Upper lobe of left lung (tissue), 6 donors: ENCODE results near the gene PLEKHA8. TPM values are rescaled to one million over a fixed set of nuclear protein-coding genes. Genes with fewer than 3 reads are reported as not detected.

Experiments
- ATAC-seq, 2 donors: fragments of 200-7000 bp; cut with Tn5 transposase; one replicate each; pipeline ENCODE4 v1.9.1; 2022; ENCODE audit warnings: mild to moderate bottlenecking in 2 of 2, moderate library complexity in 2 of 2; ENCODE audit not compliant: low FRiP score in 2 of 2
- DNase-seq, 2 donors: peaks; one replicate each; pipeline ENCODE4 v3.0.0-alpha.2; 2019 to 2020
- H3K27ac ChIP-seq, 4 donors: fragments of 200-600 bp; sonication (generic); one replicate each; pipeline ENCODE4 v1.5.1; 2016 to 2019
- H3K27me3 ChIP-seq, 4 donors: fragments of 200-600 bp; sonication (generic); one replicate each; pipeline ENCODE4 v1.5.1; 2017 to 2019
- H3K36me3 ChIP-seq, 4 donors: fragments of 200-600 bp; sonication (generic); one replicate each; pipeline ENCODE4 v1.5.1; 2016 to 2019
- H3K4me1 ChIP-seq, 4 donors: fragments of 200-600 bp; sonication (generic); one replicate each; pipeline ENCODE4 v1.5.1; 2018 to 2019
- H3K4me3 ChIP-seq, 4 donors: fragments of 200-600 bp; sonication (generic); one replicate each; pipeline ENCODE4 v1.5.1; 2017 to 2019; ENCODE audit warnings: mild to moderate bottlenecking in 2 of 4, moderate library complexity in 1 of 4
- H3K9me3 ChIP-seq, 4 donors: fragments of 200-600 bp; sonication (generic); one replicate each; pipeline ENCODE4 v1.5.1; 2018 to 2019
- CTCF ChIP-seq, 6 experiments: fragments of 450-650 bp in 4 of 6; fragments of 200-600 bp in 2 of 6; sonication (generic) in 2 of 6; IDR thresholded peaks; one replicate each; pipeline ENCODE4 v1.5.1; 2016 to 2019; ENCODE audit warnings: antibody characterized with exemption in 6 of 6
- EP300 ChIP-seq, 4 donors: sonication (generic); formaldehyde crosslinking; IDR thresholded peaks; one replicate each; pipeline ENCODE4 v1.5.1; 2017; ENCODE audit warnings: antibody characterized with exemption in 4 of 4, control low read depth in 2 of 4
- POLR2A ChIP-seq, 4 donors: fragments of 450-650 bp; IDR thresholded peaks; one replicate each; pipeline ENCODE4 v1.5.1; 2016 to 2017; ENCODE audit warnings: antibody characterized with exemption in 4 of 4, mild to moderate bottlenecking in 2 of 4
- POLR2AphosphoS5 ChIP-seq, 2 donors: sonication (generic); formaldehyde crosslinking; IDR thresholded peaks; one replicate each; pipeline ENCODE4 v1.5.1; 2017; ENCODE audit warnings: antibody characterized with exemption in 2 of 2
- WGBS, 2 donors: methylation state at CpG; one replicate each; pipeline ENCODE4 v1.1.5; 2017 to 2018; 5-methylcytosine and 5-hydroxymethylcytosine counted together
- total RNA-seq, 6 donors: library from RNA; depleted of rRNA in 4 of 6; stranded (reverse); fragments of >200 nt in 4 of 6; gene quantifications; one replicate each; pipeline versions ENCODE4 v1.1.0 to v1.2.1, GENCODE V29; 2016 to 2021
- donor health status: DM: no; HTN: no; CAD: no; lungs with moderate emphysema.
- donor health status: DM: no; HTN: yes; CAD: no; lungs with severe emphysema.

Gene PLEKHA8
- total RNA-seq, 6 donors from 2014 or later = 5.8 to 22.0 (median 10.8) TPM

GRCh38 chr7:30078280-30078679 lies 50.1 kb downstream of the PLEKHA8 start:
- Histone ChIP-seq H3K4me1 (no peaks in the 10 kb centered on the region), H3K36me3 (peaks cover 0 to 9% (median 4%) of the 10 kb centered on the region in 4 donors), H3K4me3 (no peak overlapping the region), H3K9me3 (no peaks in the 10 kb centered on the region), H3K27ac (no peak overlapping the region), H3K27me3 (no peaks in the 10 kb centered on the region)
- ATAC-seq (no peak), DNase-seq (no peak)
- TF ChIP-seq EP300 (IDR thresholded peaks at IDR 0.05) = no peak
- TF ChIP-seq POLR2A (IDR thresholded peaks at IDR 0.05) = no peak
- WGBS, 2 donors = 97 to 100% methylated on average over 3 of the region's 3 CpGs

DNA sequence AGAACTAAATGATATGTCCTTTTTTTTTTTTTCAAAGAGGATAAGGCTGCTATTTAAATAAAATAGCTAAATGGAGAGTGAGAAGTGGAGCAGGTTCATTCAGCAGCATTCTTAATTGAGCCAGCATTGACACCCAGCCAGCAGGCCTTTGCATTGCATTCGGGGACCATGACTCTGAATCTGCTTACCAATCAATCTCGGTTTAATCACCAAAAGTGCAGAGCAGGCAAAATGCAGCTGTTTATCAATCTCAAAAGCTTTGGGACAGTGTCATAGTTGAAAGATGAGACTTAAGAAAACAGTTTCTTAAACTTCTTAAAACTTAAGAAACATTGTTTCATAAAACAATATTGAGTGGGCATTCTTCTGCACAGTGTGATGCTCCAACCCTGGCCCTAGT lies 51.7 kb downstream of the PLEKHA8 start:
- Histone ChIP-seq H3K9me3 (no peaks in the 10 kb centered on the region), H3K4me3 (no peak overlapping the region), H3K36me3 (peaks cover 0 to 9% (median 4%) of the 10 kb centered on the region in 4 donors), H3K27me3 (no peaks in the 10 kb centered on the region), H3K27ac (no peak overlapping the region), H3K4me1 (no peaks in the 10 kb centered on the region)
- 94 to 96% methylated on average over 2 of the region's 2 CpGs for WGBS, 2 donors
- no peak for ATAC-seq
- no peak for DNase-seq
- TF ChIP-seq POLR2AphosphoS5 (IDR thresholded peaks at IDR 0.05) (no peak), CTCF (IDR thresholded peaks at IDR 0.05) (no peak)

DNA sequence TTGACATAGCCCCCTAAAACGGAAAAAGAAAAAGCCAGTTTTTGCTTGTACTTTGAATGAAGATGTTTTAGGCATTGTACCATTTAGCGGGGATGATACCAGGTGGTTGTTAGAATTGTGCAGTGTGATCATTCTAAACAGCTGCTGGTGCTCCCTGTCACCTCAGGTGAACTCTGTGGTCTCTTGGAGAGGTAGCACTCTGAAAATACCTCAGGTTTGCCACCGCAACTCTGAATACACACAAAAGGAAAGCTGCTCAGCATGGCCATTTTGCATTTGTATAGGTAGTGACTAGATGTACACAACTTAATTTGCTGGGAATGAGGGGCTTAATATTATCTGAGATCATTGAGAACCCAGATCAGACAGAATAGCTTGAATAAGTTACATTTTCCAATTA lies 52.6 kb downstream of the PLEKHA8 start:
- no peak overlapping the region for H3K4me3 ChIP-seq
- TF ChIP-seq POLR2A (IDR thresholded peaks at IDR 0.05) (no peak), EP300 (IDR thresholded peaks at IDR 0.05) (no peak), POLR2AphosphoS5 (IDR thresholded peaks at IDR 0.05) (no peak), CTCF (IDR thresholded peaks at IDR 0.05) (no peak)
- DNase-seq (no peak), ATAC-seq (no peak)
- WGBS, 2 donors = 92 to 96% methylated on average over 3 of the region's 3 CpGs
- H3K27me3 ChIP-seq = no peaks in the 10 kb centered on the region
- no peak overlapping the region for H3K27ac ChIP-seq
- no peaks in the 10 kb centered on the region for H3K4me1 ChIP-seq
- peaks cover 0 to 9% (median 4%) of the 10 kb centered on the region in 4 donors for H3K36me3 ChIP-seq
- no peaks in the 10 kb centered on the region for H3K9me3 ChIP-seq

GRCh38 chr7:30082686-30083085 lies 54.5 kb downstream of the PLEKHA8 start:
- Histone ChIP-seq H3K4me1 (no peaks in the 10 kb centered on the region), H3K27me3 (no peaks in the 10 kb centered on the region), H3K36me3 (peaks cover 0 to 9% (median 4%) of the 10 kb centered on the region in 4 donors), H3K9me3 (no peaks in the 10 kb centered on the region), H3K27ac (no peak overlapping the region), H3K4me3 (no peak overlapping the region)
- WGBS, 2 donors = 91 to 95% methylated on average over 3 of the region's 3 CpGs
- TF ChIP-seq EP300 (IDR thresholded peaks at IDR 0.05) = no peak
- no peak for TF ChIP-seq POLR2A (IDR thresholded peaks at IDR 0.05)
- no peak for TF ChIP-seq POLR2AphosphoS5 (IDR thresholded peaks at IDR 0.05)
- no peak for TF ChIP-seq CTCF (IDR thresholded peaks at IDR 0.05)
- no peak for DNase-seq
- no peak for ATAC-seq

DNA sequence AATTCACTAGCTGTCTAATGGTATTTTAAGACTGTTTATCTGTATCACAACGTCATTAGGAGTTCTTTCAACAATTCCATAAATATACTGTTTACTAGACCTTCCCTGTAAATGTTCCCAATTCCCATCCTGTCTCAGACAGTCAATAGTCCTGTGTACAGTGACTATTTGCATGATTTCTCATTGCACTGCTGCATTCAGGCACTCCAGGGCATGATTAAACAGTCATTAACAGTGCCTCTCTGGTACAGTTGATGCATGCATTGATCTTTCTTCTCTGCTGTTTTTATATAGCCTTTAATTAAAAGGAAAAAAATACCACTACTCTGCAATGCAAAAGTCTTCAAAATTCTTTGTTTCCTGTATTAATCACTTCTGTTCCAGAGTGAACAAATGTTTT lies 55.1 kb downstream of the PLEKHA8 start:
- peaks cover 0 to 9% (median 4%) of the 10 kb centered on the region in 4 donors for H3K36me3 ChIP-seq
- WGBS, 2 donors = 33 to 67% methylated on average over 1 of the region's 1 CpG
- H3K4me3 ChIP-seq = no peak overlapping the region
- H3K27ac ChIP-seq = no peak overlapping the region
- H3K27me3 ChIP-seq = no peaks in the 10 kb centered on the region
- no peak for TF ChIP-seq EP300 (IDR thresholded peaks at IDR 0.05)
- TF ChIP-seq CTCF (IDR thresholded peaks at IDR 0.05) = no peak
- TF ChIP-seq POLR2AphosphoS5 (IDR thresholded peaks at IDR 0.05) = no peak
- no peak for TF ChIP-seq POLR2A (IDR thresholded peaks at IDR 0.05)
- no peaks in the 10 kb centered on the region for H3K9me3 ChIP-seq
- ATAC-seq (no peak), DNase-seq (no peak)
- no peaks in the 10 kb centered on the region for H3K4me1 ChIP-seq
